T-helper 2 cell treated with Interferon-gamma antibody and Interleukin-4, amounts not matched to agents 5 μg/mL and 100 μg/mL, for 36 hours (primary cell): ENCODE data around the gene GHRHR.

ENCODE experiments used
- DNase-seq: peaks from one replicate; pipeline ENCODE4 v3.0.0; 2021; ENCODE audit warnings: low spot score
- H3K27ac Mint-ChIP-seq: one replicate; pipeline ENCODE4 v1.8.0; 2021; ENCODE audit warnings: mild to moderate bottlenecking, mixed read lengths
- H3K27me3 Mint-ChIP-seq: one replicate; pipeline ENCODE4 v1.8.0; 2021; ENCODE audit warnings: low read depth, mixed read lengths
- H3K36me3 Mint-ChIP-seq: one replicate; pipeline ENCODE4 v1.8.0; 2021; ENCODE audit warnings: low read depth, mixed read lengths
- H3K4me1 Mint-ChIP-seq: one replicate; pipeline ENCODE4 v1.8.0; 2021; ENCODE audit warnings: low read depth, mixed read lengths
- H3K4me3 Mint-ChIP-seq: one replicate; pipeline ENCODE4 v1.8.0; 2022; ENCODE audit warnings: mild to moderate bottlenecking, moderate library complexity, mixed read lengths
- H3K9me3 Mint-ChIP-seq: one replicate; pipeline ENCODE4 v1.8.0; 2021; ENCODE audit warnings: mixed read lengths

The GHRHR gene

GRCh38 chr7:30977896-30978564 lies 14.3 kb downstream of the GHRHR start:
- peaks cover 3% of the 10 kb centered on the region for H3K27me3 Mint-ChIP-seq
- no peak for DNase-seq

GRCh38 chr7:30979027-30979426 lies 15.3 kb downstream of the GHRHR start:
- no peak for DNase-seq
- Mint-ChIP-seq H3K27me3 (peaks cover 7% of the 10 kb centered on the region), H3K27ac (no peak overlapping the region), H3K36me3 (no peaks in the 10 kb centered on the region), H3K4me1 (peaks cover 10% of the 10 kb centered on the region), H3K4me3 (no peak overlapping the region), H3K9me3 (no peaks in the 10 kb centered on the region)

More at GRCh38 chr7:30977896-30978564, 14.3 kb downstream of the GHRHR start:
- H3K4me3 Mint-ChIP-seq = no peak overlapping the region
- no peaks in the 10 kb centered on the region for H3K36me3 Mint-ChIP-seq
- H3K27ac Mint-ChIP-seq = no peak overlapping the region
- H3K9me3 Mint-ChIP-seq = no peaks in the 10 kb centered on the region
- H3K4me1 Mint-ChIP-seq = peaks cover 7% of the 10 kb centered on the region

- no peaks in the 10 kb centered on the region for H3K36me3 Mint-ChIP-seq
- no peak for DNase-seq
- peaks cover 3% of the 10 kb centered on the region for H3K4me1 Mint-ChIP-seq
- peaks cover 12% of the 10 kb centered on the region for H3K27me3 Mint-ChIP-seq
- no peak overlapping the region for H3K4me3 Mint-ChIP-seq
- no peak overlapping the region for H3K27ac Mint-ChIP-seq
- no peaks in the 10 kb centered on the region for H3K9me3 Mint-ChIP-seq
These were observed 16.4 kb downstream of the GHRHR start for GRCh38 chr7:30980194-30980593.

- H3K4me1 Mint-ChIP-seq = peaks cover 3% of the 10 kb centered on the region
These were observed 17.0 kb downstream of the GHRHR start for GRCh38 chr7:30980751-30981150.

GRCh38 chr7:30983042-30983913 lies 19.5 kb downstream of the GHRHR start:
- no peaks in the 10 kb centered on the region for H3K9me3 Mint-ChIP-seq
- DNase-seq = peak; percentile 61
- no peaks in the 10 kb centered on the region for H3K36me3 Mint-ChIP-seq
- peaks cover 28% of the 10 kb centered on the region for H3K27me3 Mint-ChIP-seq
- no peak overlapping the region for H3K4me3 Mint-ChIP-seq
- H3K27ac Mint-ChIP-seq = no peak overlapping the region
- H3K4me1 Mint-ChIP-seq = peaks cover 5% of the 10 kb centered on the region

More at GRCh38 chr7:30980751-30981150, 17.0 kb downstream of the GHRHR start:
- no peaks in the 10 kb centered on the region for H3K36me3 Mint-ChIP-seq
- no peak overlapping the region for H3K4me3 Mint-ChIP-seq
- H3K27me3 Mint-ChIP-seq = peaks cover 14% of the 10 kb centered on the region
- H3K27ac Mint-ChIP-seq = no peak overlapping the region
- no peak for DNase-seq
- H3K9me3 Mint-ChIP-seq = no peaks in the 10 kb centered on the region

GRCh38 chr7:30983914-30984247 lies 20.1 kb downstream of the GHRHR start:
- DNase-seq = no peak
- H3K4me3 Mint-ChIP-seq = no peak overlapping the region
- no peak overlapping the region for H3K27ac Mint-ChIP-seq
- H3K9me3 Mint-ChIP-seq = no peaks in the 10 kb centered on the region
- peaks cover 5% of the 10 kb centered on the region for H3K4me1 Mint-ChIP-seq
- peaks cover 29% of the 10 kb centered on the region for H3K27me3 Mint-ChIP-seq
- no peaks in the 10 kb centered on the region for H3K36me3 Mint-ChIP-seq

GRCh38 chr7:30984359-30985107 lies 20.8 kb downstream of the GHRHR start:
- Mint-ChIP-seq H3K27me3 (peaks cover 29% of the 10 kb centered on the region), H3K4me1 (peaks cover 5% of the 10 kb centered on the region), H3K4me3 (no peak overlapping the region), H3K27ac (no peak overlapping the region), H3K9me3 (no peaks in the 10 kb centered on the region), H3K36me3 (no peaks in the 10 kb centered on the region)
- no peak for DNase-seq

GRCh38 chr7:30985756-30986155 lies 22.0 kb downstream of the GHRHR start:
- no peak for DNase-seq
- Mint-ChIP-seq H3K4me1 (peaks cover 5% of the 10 kb centered on the region), H3K9me3 (no peaks in the 10 kb centered on the region), H3K27me3 (peaks cover 29% of the 10 kb centered on the region), H3K36me3 (no peaks in the 10 kb centered on the region), H3K4me3 (no peak overlapping the region), H3K27ac (no peak overlapping the region)

- Mint-ChIP-seq H3K27ac (no peak overlapping the region), H3K4me1 (peaks cover 5% of the 10 kb centered on the region), H3K27me3 (peaks cover 29% of the 10 kb centered on the region), H3K9me3 (no peaks in the 10 kb centered on the region), H3K36me3 (no peaks in the 10 kb centered on the region), H3K4me3 (no peak overlapping the region)
- DNase-seq = no peak
These were observed 22.6 kb downstream of the GHRHR start for GRCh38 chr7:30986331-30986730.

GRCh38 chr7:30986738-30987137 lies 23.0 kb downstream of the GHRHR start:
- Mint-ChIP-seq H3K4me3 (no peak overlapping the region), H3K4me1 (peaks cover 5% of the 10 kb centered on the region), H3K27ac (no peak overlapping the region), H3K9me3 (no peaks in the 10 kb centered on the region), H3K27me3 (peaks cover 29% of the 10 kb centered on the region), H3K36me3 (no peaks in the 10 kb centered on the region)
- no peak for DNase-seq

GRCh38 chr7:30987178-30987577 lies 23.4 kb downstream of the GHRHR start:
- peaks cover 29% of the 10 kb centered on the region for H3K27me3 Mint-ChIP-seq
- no peaks in the 10 kb centered on the region for H3K36me3 Mint-ChIP-seq
- no peak for DNase-seq
- no peaks in the 10 kb centered on the region for H3K9me3 Mint-ChIP-seq
- H3K4me3 Mint-ChIP-seq = no peak overlapping the region
- peaks cover 5% of the 10 kb centered on the region for H3K4me1 Mint-ChIP-seq
- H3K27ac Mint-ChIP-seq = no peak overlapping the region

GRCh38 chr7:30987936-30988335 lies 24.2 kb downstream of the GHRHR start:
- Mint-ChIP-seq H3K27ac (no peak overlapping the region), H3K36me3 (no peaks in the 10 kb centered on the region), H3K27me3 (peaks cover 27% of the 10 kb centered on the region), H3K9me3 (no peaks in the 10 kb centered on the region), H3K4me1 (peaks cover 5% of the 10 kb centered on the region), H3K4me3 (no peak overlapping the region)
- no peak for DNase-seq

GRCh38 chr7:30988351-30989005 lies 24.7 kb downstream of the GHRHR start:
- no peak overlapping the region for H3K27ac Mint-ChIP-seq
- no peak overlapping the region for H3K4me3 Mint-ChIP-seq
- H3K9me3 Mint-ChIP-seq = no peaks in the 10 kb centered on the region
- no peaks in the 10 kb centered on the region for H3K36me3 Mint-ChIP-seq
- DNase-seq = no peak
- H3K4me1 Mint-ChIP-seq = peaks cover 4% of the 10 kb centered on the region
- H3K27me3 Mint-ChIP-seq = peaks cover 24% of the 10 kb centered on the region
